Hepatocyte (in vitro differentiated cells): ENCODE measurements around the gene WSCD1.

Source experiments
- EZH2phosphoT487 ChIP-seq: fragments of 200-600 bp; sonication (generic); IDR thresholded peaks from one replicate; pipeline ENCODE4 v1.6.1; 2018; ENCODE audit warnings: antibody characterized with exemption, mild to moderate bottlenecking, low read depth, moderate library complexity; ENCODE audit not compliant: unreplicated experiment, severe bottlenecking
- TF ChIP-seq, protein P1 (sequence below): fragments of 200-600 bp; sonication (generic); IDR thresholded peaks from 2 replicates; pipeline ENCODE4 v1.5.1; 2016; ENCODE audit warnings: antibody characterized with exemption, mild to moderate bottlenecking; ENCODE audit not compliant: poor library complexity

GRCh38 chr17:6096201-6097004 is 26.2 kb downstream of the WSCD1 start:
- TF ChIP-seq, protein P1, sequence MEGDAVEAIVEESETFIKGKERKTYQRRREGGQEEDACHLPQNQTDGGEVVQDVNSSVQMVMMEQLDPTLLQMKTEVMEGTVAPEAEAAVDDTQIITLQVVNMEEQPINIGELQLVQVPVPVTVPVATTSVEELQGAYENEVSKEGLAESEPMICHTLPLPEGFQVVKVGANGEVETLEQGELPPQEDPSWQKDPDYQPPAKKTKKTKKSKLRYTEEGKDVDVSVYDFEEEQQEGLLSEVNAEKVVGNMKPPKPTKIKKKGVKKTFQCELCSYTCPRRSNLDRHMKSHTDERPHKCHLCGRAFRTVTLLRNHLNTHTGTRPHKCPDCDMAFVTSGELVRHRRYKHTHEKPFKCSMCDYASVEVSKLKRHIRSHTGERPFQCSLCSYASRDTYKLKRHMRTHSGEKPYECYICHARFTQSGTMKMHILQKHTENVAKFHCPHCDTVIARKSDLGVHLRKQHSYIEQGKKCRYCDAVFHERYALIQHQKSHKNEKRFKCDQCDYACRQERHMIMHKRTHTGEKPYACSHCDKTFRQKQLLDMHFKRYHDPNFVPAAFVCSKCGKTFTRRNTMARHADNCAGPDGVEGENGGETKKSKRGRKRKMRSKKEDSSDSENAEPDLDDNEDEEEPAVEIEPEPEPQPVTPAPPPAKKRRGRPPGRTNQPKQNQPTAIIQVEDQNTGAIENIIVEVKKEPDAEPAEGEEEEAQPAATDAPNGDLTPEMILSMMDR, result no peak
- no peak for TF ChIP-seq EZH2phosphoT487
